Peyer's patch (tissue), 4 donors: Measurements from ENCODE around the gene SERPINB8.

Experiments used
- CTCF ChIP-seq, 6 experiments: fragments of 450-650 bp in 4 of 6; fragments of 200-600 bp in 2 of 6; sonication (generic) in 1 of 6; IDR thresholded peaks; one replicate each; pipeline ENCODE4 v1.5.1; 2017 to 2019; ENCODE audit warnings: antibody characterized with exemption in 6 of 6, mild to moderate bottlenecking in 3 of 6, moderate library complexity in 1 of 6
- POLR2A ChIP-seq, 2 donors: fragments of 450-650 bp; IDR thresholded peaks; one replicate each; pipeline ENCODE4 v1.5.1; 2017; ENCODE audit warnings: antibody characterized with exemption in 2 of 2, mild to moderate bottlenecking in 2 of 2, moderate library complexity in 2 of 2

- TF ChIP-seq POLR2A (IDR thresholded peaks at IDR 0.05), result no peak
- no peak for TF ChIP-seq CTCF (IDR thresholded peaks at IDR 0.05)
Observed at GRCh38 chr18:63922049-63922448, 47.8 kb upstream of the SERPINB8 start.
